Peyer's patch (tissue), 4 donors: ENCODE measurements around the gene DOK6.

ENCODE experiments used
- POLR2A ChIP-seq, 2 donors: fragments of 450-650 bp; IDR thresholded peaks; one replicate each; pipeline ENCODE4 v1.5.1; 2017; ENCODE audit warnings: antibody characterized with exemption in 2 of 2, mild to moderate bottlenecking in 2 of 2, moderate library complexity in 2 of 2
- TF ChIP-seq, protein P1 (sequence below), 6 experiments: fragments of 450-650 bp in 4 of 6; fragments of 200-600 bp in 2 of 6; sonication (generic) in 1 of 6; IDR thresholded peaks; one replicate each; pipeline ENCODE4 v1.5.1; 2017 to 2019; ENCODE audit warnings: antibody characterized with exemption in 6 of 6, mild to moderate bottlenecking in 3 of 6, moderate library complexity in 1 of 6

DNA sequence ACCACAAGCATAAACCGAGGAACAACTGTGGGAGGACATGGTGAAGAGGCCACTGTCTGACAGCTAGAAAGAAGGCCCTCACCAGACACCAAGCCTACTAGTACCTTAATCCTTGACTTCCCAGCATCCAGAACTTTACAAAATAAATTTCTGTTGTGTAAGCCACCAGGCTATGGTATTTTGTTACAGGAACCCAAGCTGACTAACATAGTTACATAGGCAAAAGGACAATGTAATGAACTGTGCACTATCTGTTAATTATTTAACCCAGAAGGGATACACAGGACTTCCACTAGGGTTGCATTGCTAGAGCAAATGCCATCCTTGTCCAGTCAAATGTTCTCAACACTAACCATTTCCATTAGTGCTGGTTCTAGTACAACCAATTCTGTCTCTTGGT is 47.7 kb upstream of the DOK6 start:
- TF ChIP-seq, protein P1, sequence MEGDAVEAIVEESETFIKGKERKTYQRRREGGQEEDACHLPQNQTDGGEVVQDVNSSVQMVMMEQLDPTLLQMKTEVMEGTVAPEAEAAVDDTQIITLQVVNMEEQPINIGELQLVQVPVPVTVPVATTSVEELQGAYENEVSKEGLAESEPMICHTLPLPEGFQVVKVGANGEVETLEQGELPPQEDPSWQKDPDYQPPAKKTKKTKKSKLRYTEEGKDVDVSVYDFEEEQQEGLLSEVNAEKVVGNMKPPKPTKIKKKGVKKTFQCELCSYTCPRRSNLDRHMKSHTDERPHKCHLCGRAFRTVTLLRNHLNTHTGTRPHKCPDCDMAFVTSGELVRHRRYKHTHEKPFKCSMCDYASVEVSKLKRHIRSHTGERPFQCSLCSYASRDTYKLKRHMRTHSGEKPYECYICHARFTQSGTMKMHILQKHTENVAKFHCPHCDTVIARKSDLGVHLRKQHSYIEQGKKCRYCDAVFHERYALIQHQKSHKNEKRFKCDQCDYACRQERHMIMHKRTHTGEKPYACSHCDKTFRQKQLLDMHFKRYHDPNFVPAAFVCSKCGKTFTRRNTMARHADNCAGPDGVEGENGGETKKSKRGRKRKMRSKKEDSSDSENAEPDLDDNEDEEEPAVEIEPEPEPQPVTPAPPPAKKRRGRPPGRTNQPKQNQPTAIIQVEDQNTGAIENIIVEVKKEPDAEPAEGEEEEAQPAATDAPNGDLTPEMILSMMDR (IDR thresholded peaks at IDR 0.05) = no peak
- TF ChIP-seq POLR2A (IDR thresholded peaks at IDR 0.05) = no peak
